MCF 10A (cell line): ENCODE data around the gene WWOX. TPM values are rescaled to one million over a fixed set of nuclear protein-coding genes. Genes with fewer than 3 reads are reported as not detected.

Source experiments
- BruUV-seq: library from RNA; stranded (reverse); fragments of 400-500 nt; replicated peaks from 2 replicates; lab custom pipeline; 2021; lab: Mats Ljungman, UMichigan
- CTCF ChIA-PET: fragments of 300-600 bp; sonication (Branson Sonifier 250); formaldehyde crosslinking; extraction: SDS; loops from one replicate; lab custom pipeline; 2021; ENCODE audit warnings: antibody characterized with exemption, inconsistent platforms; lab: Yijun Ruan, JAX
- POLR2A ChIA-PET: fragments of 300-600, 350-650 bp; sonication (Branson Sonifier 250); formaldehyde crosslinking; extraction: SDS; loops from one replicate; lab custom pipeline; 2020; ENCODE audit warnings: antibody characterized with exemption, inconsistent platforms; lab: Yijun Ruan, JAX
- DNase-seq: peaks from one replicate; pipeline ENCODE4 v3.0.0-alpha.2; 2018; ENCODE audit not compliant: unreplicated experiment
- H3K27ac Mint-ChIP-seq: one replicate; pipeline ENCODE4 v1.8.0; 2022; ENCODE audit warnings: mild to moderate bottlenecking, low read depth, mixed read lengths; ENCODE audit not compliant: unreplicated experiment
- H3K27me3 Mint-ChIP-seq: one replicate; pipeline ENCODE4 v1.8.0; 2022; ENCODE audit warnings: mixed read lengths; ENCODE audit not compliant: insufficient read depth, unreplicated experiment
- H3K36me3 Mint-ChIP-seq: one replicate; pipeline ENCODE4 v1.8.0; 2022; ENCODE audit warnings: mild to moderate bottlenecking, moderate library complexity, mixed read lengths; ENCODE audit not compliant: insufficient read depth, unreplicated experiment
- H3K4me1 Mint-ChIP-seq: one replicate; pipeline ENCODE4 v1.8.0; 2022; ENCODE audit warnings: mixed read lengths; ENCODE audit not compliant: insufficient read depth, unreplicated experiment
- H3K4me3 Mint-ChIP-seq: one replicate; pipeline ENCODE4 v1.8.0; 2022; ENCODE audit warnings: mild to moderate bottlenecking, moderate library complexity, mixed read lengths; ENCODE audit not compliant: unreplicated experiment
- H3K9me3 Mint-ChIP-seq: one replicate; pipeline ENCODE4 v1.8.0; 2022; ENCODE audit warnings: mixed read lengths; ENCODE audit not compliant: unreplicated experiment
- CTCF ChIP-seq: fragments of 200-600 bp; IDR thresholded peaks from one replicate; pipeline ENCODE4 v1.8.0; 2022; ENCODE audit warnings: antibody characterized with exemption, mild to moderate bottlenecking; ENCODE audit not compliant: unreplicated experiment
- intact Hi-C: fragments of 100-400 bp; cut with micrococcal nuclease; formaldehyde crosslinking; loops from 2 replicates; pipeline ENCODE4 v1.14.1; 2022
- total RNA-seq: library from RNA; stranded (reverse); gene quantifications from 2 replicates; pipeline ENCODE4 v1.2.3, GENCODE V29; 2022

The WWOX gene
- total RNA-seq, 1 experiment from 2014 or later: 18.1 TPM

GRCh38 chr16:78230832-78231231 is 131.4 kb downstream of the WWOX start:
- CTCF ChIA-PET: interaction anchor here (0.8 to 1.1 kb wide), 2 partner anchors 71 to 212 kb away, joined by 3 read pairs; no protein-coding TSS in a partner anchor
- Mint-ChIP-seq H3K27me3 (no peaks in the 10 kb centered on the region), H3K4me1 (peaks cover 15% of the 10 kb centered on the region), H3K36me3 (no peaks in the 10 kb centered on the region), H3K9me3 (no peaks in the 10 kb centered on the region), H3K27ac (no peak overlapping the region), H3K4me3 (no peak overlapping the region)
- no TSS peak for BruUV-seq
- TF ChIP-seq CTCF: no peak
- peak; percentile 54 for DNase-seq
- POLR2A ChIA-PET: interaction anchor here (0.7 to 3.0 kb wide), 5 partner anchors 10 to 163 kb away, joined by 3 to 12 read pairs (median 4); no protein-coding TSS in a partner anchor
- intact Hi-C loops: no loop called here

GRCh38 chr16:78235168-78235800 is 135.8 kb downstream of the WWOX start:
- Mint-ChIP-seq H3K27me3 (no peaks in the 10 kb centered on the region), H3K9me3 (no peaks in the 10 kb centered on the region), H3K27ac (no peak overlapping the region), H3K36me3 (no peaks in the 10 kb centered on the region), H3K4me1 (peaks cover 15% of the 10 kb centered on the region), H3K4me3 (no peak overlapping the region)
- BruUV-seq: no TSS peak
- ChIA-PET POLR2A (interaction anchor here (1.5 kb wide), 1 partner anchor 23 kb away, joined by 3 read pairs; no protein-coding TSS in a partner anchor), CTCF (interaction anchor here (0.5 to 6.0 kb wide), 27 partner anchors 9 to 1974 kb away, joined by 3 to 44 read pairs (median 4); partner anchors contain the start of gene WWOX)
- TF ChIP-seq CTCF: peak; percentile 76
- intact Hi-C loops: loop anchor here (1.0 kb wide), 1 partner anchor 112 kb away; no protein-coding TSS in a partner anchor
- peak; percentile 72 for DNase-seq

GRCh38 chr16:78235876-78236275 is 136.4 kb downstream of the WWOX start:
- BruUV-seq: no TSS peak
- Mint-ChIP-seq H3K27ac (no peak overlapping the region), H3K27me3 (no peaks in the 10 kb centered on the region), H3K4me1 (peaks cover 14% of the 10 kb centered on the region), H3K9me3 (no peaks in the 10 kb centered on the region), H3K36me3 (no peaks in the 10 kb centered on the region), H3K4me3 (no peak overlapping the region)
- CTCF ChIA-PET: interaction anchor here (0.5 to 6.0 kb wide), 17 partner anchors 10 to 1880 kb away, joined by 3 to 44 read pairs (median 4); partner anchors contain the start of gene WWOX
- DNase-seq: no peak
- POLR2A ChIA-PET: interaction anchor here (0.7 to 1.5 kb wide), 2 partner anchors 24 to 137 kb away, joined by 3 read pairs; partner anchors contain the start of gene WWOX
- no peak for TF ChIP-seq CTCF
- intact Hi-C loops: loop anchor here (1.0 kb wide), 1 partner anchor 113 kb away; no protein-coding TSS in a partner anchor

GRCh38 chr16:78237841-78238240 is 138.4 kb downstream of the WWOX start:
- POLR2A ChIA-PET: interaction anchor here (0.6 kb wide), 1 partner anchor 1340 kb away, joined by 3 read pairs; no protein-coding TSS in a partner anchor
- intact Hi-C loops: no loop called here
- H3K27ac Mint-ChIP-seq: no peak overlapping the region

More at GRCh38 chr16:78237841-78238240, 138.4 kb downstream of the WWOX start:
- H3K9me3 Mint-ChIP-seq: no peaks in the 10 kb centered on the region
- H3K27me3 Mint-ChIP-seq: no peaks in the 10 kb centered on the region
- no peak for DNase-seq
- no peak overlapping the region for H3K4me3 Mint-ChIP-seq
- peaks cover 10% of the 10 kb centered on the region for H3K4me1 Mint-ChIP-seq
- H3K36me3 Mint-ChIP-seq: no peaks in the 10 kb centered on the region
- TF ChIP-seq CTCF: no peak
- BruUV-seq: no TSS peak
- CTCF ChIA-PET: interaction anchor here (0.6 to 6.0 kb wide), 4 partner anchors 28 to 456 kb away, joined by 3 to 44 read pairs (median 4); no protein-coding TSS in a partner anchor
